ENCODE results near the gene PDE9A.

GRCh38 chr21:42798106-42798505 is 144.7 kb downstream of the PDE9A start:
- TF ChIP-seq POLR2A (IDR thresholded peaks at IDR 0.05) (no peak), CTCF (IDR thresholded peaks at IDR 0.05) (no peak)
